ENCODE measurements around the gene WWOX. TPM values are rescaled to one million over a fixed set of nuclear protein-coding genes. Genes with fewer than 3 reads are reported as not detected.

The WWOX gene
- polyA plus RNA-seq, 2 of the 4 experiments (the other 2 are of a cell fraction): 16.0 to 17.2 TPM

GRCh38 chr16:78675951-78676792 is 576.7 kb downstream of the WWOX start:
- TF ChIP-seq PBX3 (IDR thresholded peaks at IDR 0.05) (no peak), JUN (IDR thresholded peaks at IDR 0.05) (no peak), FOSB (CRISPR knock-in tag; IDR thresholded peaks at IDR 0.05) (no peak)
- ATAC-seq: no peak
- DNase-seq (ENCODE audit: low read depth in 1 of 2, low spot score in 1 of 2): no peak
- FAIRE-seq: no peak
- CTCF ChIA-PET: no interaction called here
- 65% methylated on average over 9 of the region's 9 CpGs for WGBS (ENCODE audit: missing lambda C conversion rate)
- no peaks in the 10 kb centered on the region for H3K9me3 ChIP-seq
- POLR2A ChIA-PET: no interaction called here
- no peak overlapping the region for H3K4me3 ChIP-seq
- H3K4me2 ChIP-seq: no peak overlapping the region
- H3K4me1 ChIP-seq: no peaks in the 10 kb centered on the region
- no peak overlapping the region for H3K27ac ChIP-seq

GRCh38 chr16:78677181-78677731 is 577.8 kb downstream of the WWOX start:
- Histone ChIP-seq H3K9me3 (no peaks in the 10 kb centered on the region), H3K4me1 (no peaks in the 10 kb centered on the region), H3K4me2 (no peak overlapping the region), H3K27ac (no peak overlapping the region), H3K4me3 (no peak overlapping the region)
- ATAC-seq (no peak), DNase-seq (ENCODE audit: low read depth in 1 of 2, low spot score in 1 of 2) (no peak), FAIRE-seq (no peak)
- POLR2A ChIA-PET: no interaction called here
- TF ChIP-seq, protein P1, sequence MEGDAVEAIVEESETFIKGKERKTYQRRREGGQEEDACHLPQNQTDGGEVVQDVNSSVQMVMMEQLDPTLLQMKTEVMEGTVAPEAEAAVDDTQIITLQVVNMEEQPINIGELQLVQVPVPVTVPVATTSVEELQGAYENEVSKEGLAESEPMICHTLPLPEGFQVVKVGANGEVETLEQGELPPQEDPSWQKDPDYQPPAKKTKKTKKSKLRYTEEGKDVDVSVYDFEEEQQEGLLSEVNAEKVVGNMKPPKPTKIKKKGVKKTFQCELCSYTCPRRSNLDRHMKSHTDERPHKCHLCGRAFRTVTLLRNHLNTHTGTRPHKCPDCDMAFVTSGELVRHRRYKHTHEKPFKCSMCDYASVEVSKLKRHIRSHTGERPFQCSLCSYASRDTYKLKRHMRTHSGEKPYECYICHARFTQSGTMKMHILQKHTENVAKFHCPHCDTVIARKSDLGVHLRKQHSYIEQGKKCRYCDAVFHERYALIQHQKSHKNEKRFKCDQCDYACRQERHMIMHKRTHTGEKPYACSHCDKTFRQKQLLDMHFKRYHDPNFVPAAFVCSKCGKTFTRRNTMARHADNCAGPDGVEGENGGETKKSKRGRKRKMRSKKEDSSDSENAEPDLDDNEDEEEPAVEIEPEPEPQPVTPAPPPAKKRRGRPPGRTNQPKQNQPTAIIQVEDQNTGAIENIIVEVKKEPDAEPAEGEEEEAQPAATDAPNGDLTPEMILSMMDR (IDR thresholded peaks at IDR 0.05): no peak
- TF ChIP-seq EP300 (IDR thresholded peaks at IDR 0.05) (no peak), CEBPB (IDR thresholded peaks at IDR 0.05) (no peak), EHMT2 (IDR thresholded peaks at IDR 0.05; ENCODE audit: low read depth) (no peak), MYC (IDR thresholded peaks at IDR 0.05; ENCODE audit: borderline replicate concordance, low read length) (no peak), FOSB (CRISPR knock-in tag; IDR thresholded peaks at IDR 0.05) (no peak), PHF8 (IDR thresholded peaks at IDR 0.05; ENCODE audit: borderline replicate concordance, low read depth) (no peak), PBX3 (IDR thresholded peaks at IDR 0.05) (no peak), RAD21 (conservative IDR thresholded peaks at IDR 0.05 in 1 of 2, IDR thresholded peaks at IDR 0.05 in 1 of 2) (no peak), ELK1 (IDR thresholded peaks at IDR 0.05; ENCODE audit: low read depth, low read length) (no peak), NFE2L2 (conservative IDR thresholded peaks at IDR 0.05; ENCODE audit: low read length) (no peak), ZC3H11A (IDR thresholded peaks at IDR 0.05) (no peak), RNF2 (IDR thresholded peaks at IDR 0.05; ENCODE audit: borderline replicate concordance, low read depth) (no peak), RFX5 (IDR thresholded peaks at IDR 0.05) (no peak), HES2 (IDR thresholded peaks at IDR 0.05) (no peak)
- TF ChIP-seq, protein P2, sequence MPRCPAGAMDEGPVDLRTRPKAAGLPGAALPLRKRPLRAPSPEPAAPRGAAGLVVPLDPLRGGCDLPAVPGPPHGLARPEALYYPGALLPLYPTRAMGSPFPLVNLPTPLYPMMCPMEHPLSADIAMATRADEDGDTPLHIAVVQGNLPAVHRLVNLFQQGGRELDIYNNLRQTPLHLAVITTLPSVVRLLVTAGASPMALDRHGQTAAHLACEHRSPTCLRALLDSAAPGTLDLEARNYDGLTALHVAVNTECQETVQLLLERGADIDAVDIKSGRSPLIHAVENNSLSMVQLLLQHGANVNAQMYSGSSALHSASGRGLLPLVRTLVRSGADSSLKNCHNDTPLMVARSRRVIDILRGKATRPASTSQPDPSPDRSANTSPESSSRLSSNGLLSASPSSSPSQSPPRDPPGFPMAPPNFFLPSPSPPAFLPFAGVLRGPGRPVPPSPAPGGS (IDR thresholded peaks at IDR 0.05): no peak
- TF ChIP-seq, protein P3, sequence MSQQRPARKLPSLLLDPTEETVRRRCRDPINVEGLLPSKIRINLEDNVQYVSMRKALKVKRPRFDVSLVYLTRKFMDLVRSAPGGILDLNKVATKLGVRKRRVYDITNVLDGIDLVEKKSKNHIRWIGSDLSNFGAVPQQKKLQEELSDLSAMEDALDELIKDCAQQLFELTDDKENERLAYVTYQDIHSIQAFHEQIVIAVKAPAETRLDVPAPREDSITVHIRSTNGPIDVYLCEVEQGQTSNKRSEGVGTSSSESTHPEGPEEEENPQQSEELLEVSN (IDR thresholded peaks at IDR 0.05; ENCODE audit: borderline replicate concordance, low read depth): no peak
- CTCF ChIA-PET: no interaction called here
- 26% methylated on average over 4 of the region's 4 CpGs for WGBS (ENCODE audit: missing lambda C conversion rate)
